ENCODE results near the gene ERC2.

Gene ERC2

DNA sequence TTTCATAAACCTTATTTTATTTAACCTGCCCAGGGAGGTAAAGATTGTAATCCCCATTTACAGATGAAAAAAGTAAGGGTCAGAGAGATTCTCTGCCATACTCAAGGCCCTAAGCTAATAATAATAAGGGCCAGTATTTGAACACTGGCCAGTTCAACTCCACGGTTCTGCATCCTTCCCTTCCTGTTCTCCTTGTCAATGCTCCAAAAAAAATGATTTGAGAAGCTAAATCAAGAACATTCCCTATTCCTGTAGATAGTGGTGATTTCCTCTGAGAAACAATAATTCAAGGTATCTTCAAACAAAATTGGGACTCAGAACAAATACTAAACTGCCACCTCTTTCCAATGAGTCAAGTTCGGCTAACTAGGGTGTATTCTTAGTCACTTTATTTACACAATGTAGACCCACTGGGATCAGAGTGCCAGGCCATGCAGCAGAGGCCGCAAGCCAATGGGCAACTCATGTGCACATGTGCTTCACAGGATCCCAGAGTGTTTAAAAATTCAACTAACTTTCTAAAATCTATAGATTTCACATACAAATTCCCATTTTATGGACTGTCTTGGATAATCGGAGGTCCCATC, 521.6 kb downstream of the ERC2 start:
- in situ Hi-C loops (cut with MboI; ENCODE audit: low sequenced_read_pairs) = no loop called here

DNA sequence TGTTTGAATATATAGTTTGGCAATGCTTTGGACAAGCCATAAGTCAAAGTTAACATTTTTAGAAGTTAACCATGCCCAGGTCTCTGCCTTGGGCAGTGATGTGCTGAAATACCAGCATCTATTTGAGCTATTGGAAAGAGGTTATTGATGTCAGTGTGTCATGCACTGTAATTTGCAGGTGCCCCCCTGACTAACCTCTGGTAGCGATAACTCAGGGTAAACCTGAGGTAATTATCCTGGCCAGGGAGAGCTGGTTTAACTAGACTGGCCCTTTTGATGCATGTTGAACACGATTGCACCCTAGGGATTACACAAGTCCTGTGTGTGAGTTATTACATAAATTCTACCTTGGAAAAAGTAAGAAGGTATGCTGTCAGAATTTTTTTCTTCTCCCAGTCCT, 525.4 kb downstream of the ERC2 start:
- in situ Hi-C loops (cut with MboI; ENCODE audit: low sequenced_read_pairs) = no loop called here

DNA sequence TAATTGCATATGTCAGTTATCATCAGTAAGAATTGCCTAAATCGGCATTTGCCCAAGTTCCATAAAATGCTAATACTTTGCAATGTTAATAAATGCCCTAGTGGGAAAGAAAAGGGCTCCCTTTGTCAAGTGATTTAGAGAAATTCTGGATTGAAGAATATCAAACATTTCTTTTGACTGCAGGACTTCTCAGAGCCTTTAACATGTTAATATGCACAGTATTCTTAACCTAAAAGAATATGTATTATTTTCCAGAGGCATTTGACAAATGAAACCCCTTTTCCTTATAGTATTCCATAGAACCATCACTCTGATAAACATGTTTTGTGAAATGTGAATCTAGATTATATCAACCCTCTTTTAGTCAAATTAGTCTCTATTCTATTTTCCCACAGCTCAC, 529.0 kb downstream of the ERC2 start:
- in situ Hi-C loops (cut with MboI; ENCODE audit: low sequenced_read_pairs) = no loop called here

DNA sequence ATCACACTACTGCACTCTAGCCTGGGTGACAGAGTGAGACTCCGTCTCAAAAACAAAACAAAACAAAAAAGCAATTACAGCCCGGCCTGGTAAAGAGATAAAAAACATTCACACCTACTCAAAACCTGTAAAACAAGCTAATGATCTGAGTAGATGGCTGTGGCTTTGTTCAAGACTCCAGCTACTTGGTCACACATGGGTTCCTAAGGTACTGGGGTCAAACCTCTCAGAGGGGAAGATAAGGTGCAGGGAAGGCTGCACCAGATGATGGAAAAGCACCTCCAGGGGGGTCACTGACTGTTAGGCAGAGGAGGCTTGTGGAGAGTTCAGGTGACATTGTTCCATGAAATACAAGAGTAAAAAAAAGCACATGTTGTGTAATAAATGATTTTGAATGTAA, 531.0 kb downstream of the ERC2 start:
- in situ Hi-C loops (cut with MboI; ENCODE audit: low sequenced_read_pairs) = no loop called here

DNA sequence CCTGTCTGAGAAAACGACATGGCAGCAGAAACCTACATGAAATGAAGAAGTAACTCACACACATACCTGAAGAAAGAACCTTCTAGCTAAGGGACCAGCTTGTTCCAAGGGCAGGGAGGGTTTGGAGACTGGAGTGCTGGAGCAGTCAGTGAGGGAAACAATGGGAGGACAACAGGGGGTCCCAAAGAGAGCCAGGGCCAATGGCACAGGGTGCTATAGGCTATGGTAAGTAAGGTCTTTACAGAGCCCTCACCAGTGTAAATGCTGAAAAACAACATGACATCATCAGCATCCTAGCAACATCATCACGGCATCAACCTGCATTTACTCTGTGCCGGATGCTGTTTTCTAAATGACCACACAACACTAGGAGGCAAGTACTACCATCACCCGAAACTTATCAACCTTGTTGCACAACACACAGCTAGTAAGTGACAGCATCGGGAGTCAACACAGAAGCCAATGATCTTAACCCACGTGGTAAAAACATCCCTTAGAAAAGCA, 531.7 kb downstream of the ERC2 start:
- in situ Hi-C loops (cut with MboI; ENCODE audit: low sequenced_read_pairs) = no loop called here

DNA sequence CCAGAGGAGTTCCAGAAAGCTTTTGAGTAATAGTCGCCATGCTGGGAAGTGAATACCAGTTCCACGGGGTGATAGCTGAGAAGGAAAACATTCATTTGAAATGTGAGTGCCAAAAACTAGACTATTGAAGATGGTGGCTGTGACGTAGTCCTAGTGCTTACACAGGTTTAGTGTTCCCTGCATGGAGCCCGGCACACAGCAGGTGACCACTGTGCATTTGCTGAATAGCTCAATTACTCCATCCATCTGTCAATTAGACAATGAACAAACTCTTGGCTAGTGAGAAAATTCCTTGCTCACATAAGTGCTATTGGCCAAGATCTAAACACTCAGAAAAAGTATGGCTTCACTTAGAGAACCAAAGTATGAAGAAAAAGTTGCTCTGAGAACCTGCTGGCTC, 533.0 kb downstream of the ERC2 start:
- in situ Hi-C loops (cut with MboI; ENCODE audit: low sequenced_read_pairs) = no loop called here

DNA sequence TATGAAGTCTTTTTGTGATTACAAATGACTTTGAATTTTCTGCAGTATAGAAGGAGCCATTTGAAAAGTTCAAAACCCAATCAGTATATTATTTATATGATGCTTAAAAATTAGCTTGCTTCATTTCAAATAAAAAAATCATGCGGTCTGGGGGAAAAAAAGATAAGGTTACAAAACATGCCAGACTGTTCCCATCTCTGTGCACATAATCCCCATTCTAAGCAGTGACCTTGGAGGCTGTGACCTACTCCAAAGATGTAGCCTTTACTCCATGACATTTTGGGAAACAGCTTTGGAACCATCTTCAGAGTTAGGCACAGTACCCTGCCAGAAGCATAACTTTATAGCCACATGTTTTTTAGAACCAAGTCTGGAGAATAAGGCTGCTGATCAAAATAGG, 533.5 kb downstream of the ERC2 start:
- in situ Hi-C loops (cut with MboI; ENCODE audit: low sequenced_read_pairs) = no loop called here

DNA sequence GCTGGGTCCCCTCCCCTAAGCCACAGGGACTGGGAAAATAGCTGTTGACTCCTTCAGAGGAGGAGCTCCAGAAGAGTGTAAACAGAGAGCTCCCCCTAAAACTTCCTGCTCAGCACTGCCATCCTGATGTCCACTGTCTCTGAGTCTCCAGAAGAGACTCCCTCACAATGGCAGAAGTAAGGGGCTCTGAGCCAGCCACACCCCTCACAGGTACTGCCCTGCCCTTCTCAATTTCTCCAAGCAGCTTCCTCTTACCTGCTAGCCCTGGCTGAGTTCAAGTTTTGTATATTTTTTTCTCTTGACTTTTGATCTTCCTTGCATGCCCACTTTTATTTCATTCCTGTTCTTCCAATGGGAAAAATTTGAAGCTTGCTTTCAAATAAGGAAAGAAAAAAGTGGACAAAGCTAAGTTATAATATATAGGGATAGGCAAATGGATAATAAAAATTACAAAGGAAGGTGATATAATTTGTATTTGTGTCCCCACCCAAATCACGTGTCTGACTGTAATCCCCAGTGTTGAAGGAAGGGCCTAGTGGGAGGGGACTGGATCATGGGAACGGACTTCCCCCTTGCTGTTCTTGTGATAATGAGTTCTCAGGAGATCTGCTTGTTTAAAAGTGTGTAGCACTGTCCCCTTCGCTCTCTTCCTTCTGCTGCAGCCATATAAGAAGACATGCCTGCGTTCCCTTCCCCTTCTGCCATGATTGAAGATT, 539.0 kb downstream of the ERC2 start:
- in situ Hi-C loops (cut with MboI; ENCODE audit: low sequenced_read_pairs) = no loop called here

DNA sequence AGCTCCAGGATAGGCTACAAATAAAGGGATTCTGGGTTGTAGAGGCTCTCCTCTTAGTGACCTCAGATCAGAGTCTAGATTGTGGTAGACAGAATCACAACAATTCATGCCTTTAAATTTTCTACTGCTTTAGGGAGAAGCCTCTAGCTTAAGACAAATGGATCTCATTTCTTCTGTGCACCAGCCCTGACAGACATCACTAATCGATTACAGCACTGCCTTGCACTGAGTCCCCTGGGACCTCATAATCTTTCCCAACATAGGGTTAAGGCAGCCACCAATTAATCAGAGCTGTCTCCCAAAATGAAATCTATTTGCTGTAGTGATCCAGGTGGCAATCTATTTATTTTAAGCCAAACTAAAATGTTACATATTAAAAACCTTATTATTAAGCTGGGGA, 544.6 kb downstream of the ERC2 start:
- in situ Hi-C loops (cut with MboI; ENCODE audit: low sequenced_read_pairs) = no loop called here

DNA sequence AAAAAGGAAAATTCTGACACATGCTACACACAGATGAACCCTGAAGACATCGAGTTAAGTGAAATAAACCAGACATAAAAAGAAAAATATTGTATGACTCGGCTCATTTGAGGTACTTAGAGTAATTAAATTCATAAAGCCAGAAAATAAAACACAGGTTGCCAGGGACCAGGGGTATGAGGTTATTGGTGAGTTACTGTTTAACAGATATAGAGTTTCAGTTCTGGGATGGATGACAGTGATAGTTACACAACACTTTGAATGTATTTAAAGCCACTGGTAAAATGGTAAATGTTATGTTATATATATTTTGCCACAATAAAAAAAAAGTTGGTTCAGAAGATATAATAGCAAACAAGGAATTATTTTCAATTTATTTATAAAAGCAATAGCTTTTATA, 545.1 kb downstream of the ERC2 start:
- in situ Hi-C loops (cut with MboI; ENCODE audit: low sequenced_read_pairs) = no loop called here

DNA sequence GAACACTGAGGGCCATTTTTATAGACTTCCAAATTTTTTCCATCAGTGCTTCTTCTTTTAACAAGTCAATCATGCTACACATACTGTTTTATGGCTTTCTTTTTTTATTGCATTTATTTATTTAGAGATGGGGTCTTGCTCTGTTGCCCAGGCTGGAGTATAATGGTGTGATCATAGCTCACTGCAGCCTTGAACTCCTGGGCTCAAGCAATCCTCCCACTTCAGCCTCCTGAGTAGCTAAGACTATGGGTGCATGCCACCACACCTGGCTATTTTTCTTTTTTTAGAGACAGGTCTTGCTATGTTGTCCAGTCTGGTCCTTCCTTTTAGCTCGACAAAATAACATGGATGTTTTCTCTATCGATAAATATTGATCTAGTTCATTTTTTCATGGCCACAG, 555.4 kb downstream of the ERC2 start:
- in situ Hi-C loops (cut with MboI; ENCODE audit: low sequenced_read_pairs) = no loop called here

DNA sequence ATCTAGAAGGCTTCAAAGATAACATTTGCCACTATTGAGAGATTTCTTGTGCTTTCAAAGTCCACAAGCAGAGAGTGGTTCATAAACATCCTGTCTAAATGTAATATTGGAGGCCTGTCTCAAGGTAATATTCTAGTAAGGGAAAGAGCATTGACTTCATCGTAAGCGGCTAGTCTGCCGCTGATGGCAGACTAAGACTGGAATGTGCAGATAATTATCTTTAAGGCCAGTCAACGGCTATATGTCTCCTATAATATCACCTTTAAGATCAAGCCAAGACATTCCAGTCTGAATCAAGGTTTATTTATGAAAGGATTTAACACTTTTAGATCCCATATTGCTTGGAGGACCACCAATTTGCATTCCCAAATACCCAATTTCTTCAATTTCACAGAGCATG, 557.0 kb downstream of the ERC2 start:
- in situ Hi-C loops (cut with MboI; ENCODE audit: low sequenced_read_pairs) = no loop called here

DNA sequence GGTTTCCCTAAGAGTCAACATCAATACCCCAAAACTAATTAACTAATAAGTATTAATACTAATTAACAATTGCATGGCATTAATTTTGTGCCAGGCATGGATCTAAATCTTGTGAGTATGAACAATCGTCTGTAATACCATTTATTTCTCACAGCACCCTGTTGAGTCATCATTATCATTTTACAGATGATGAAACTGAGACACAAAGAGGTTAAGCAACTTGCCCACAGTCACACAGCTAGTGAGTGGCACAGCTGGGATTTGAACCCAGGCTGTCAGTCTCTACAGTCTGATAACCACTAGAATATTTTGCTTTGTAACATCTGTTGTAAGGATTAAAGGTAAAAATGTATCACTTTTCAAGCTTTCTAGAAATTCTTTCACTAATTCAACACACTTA, 557.7 kb downstream of the ERC2 start:
- in situ Hi-C loops (cut with MboI; ENCODE audit: low sequenced_read_pairs) = no loop called here

DNA sequence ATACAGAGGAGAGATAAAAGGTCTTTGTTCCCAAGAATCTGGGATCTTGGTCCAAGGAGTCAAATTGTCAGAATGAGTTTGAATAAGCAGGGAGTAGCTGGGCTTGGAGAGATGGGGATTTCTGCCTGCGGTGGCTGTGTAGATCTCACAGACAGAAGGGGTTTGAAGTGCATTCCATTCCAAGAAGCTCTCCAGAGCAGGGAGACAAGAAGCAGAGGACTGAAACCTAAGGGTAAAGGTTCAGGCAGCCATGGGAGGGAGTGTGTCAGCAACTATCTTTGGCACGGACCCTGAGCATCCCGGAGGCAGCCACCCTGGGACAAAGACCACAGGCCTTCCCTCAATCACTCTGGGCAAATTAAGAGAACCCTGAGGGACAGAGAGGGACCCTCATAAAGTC, 558.9 kb downstream of the ERC2 start:
- in situ Hi-C loops (cut with MboI; ENCODE audit: low sequenced_read_pairs) = no loop called here

DNA sequence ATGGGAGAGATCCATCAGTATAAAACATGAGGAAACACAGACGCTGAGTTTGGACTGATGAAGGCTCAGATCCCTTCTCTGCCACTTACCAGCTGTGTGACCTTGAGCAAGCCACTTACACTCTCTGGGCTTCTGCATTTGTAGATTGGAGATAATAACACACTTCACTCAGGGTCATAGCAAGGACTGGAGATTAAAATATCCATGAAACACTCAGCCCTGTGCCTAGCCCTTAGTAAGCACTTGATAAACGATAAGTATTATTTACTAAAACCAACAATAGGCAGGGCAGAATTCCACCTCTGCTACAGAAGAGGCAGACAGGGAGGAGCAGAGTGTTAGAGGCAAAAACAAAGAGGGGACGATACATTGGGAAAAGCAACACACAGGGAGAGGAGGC, 560.7 kb downstream of the ERC2 start:
- in situ Hi-C loops (cut with MboI; ENCODE audit: low sequenced_read_pairs) = no loop called here

DNA sequence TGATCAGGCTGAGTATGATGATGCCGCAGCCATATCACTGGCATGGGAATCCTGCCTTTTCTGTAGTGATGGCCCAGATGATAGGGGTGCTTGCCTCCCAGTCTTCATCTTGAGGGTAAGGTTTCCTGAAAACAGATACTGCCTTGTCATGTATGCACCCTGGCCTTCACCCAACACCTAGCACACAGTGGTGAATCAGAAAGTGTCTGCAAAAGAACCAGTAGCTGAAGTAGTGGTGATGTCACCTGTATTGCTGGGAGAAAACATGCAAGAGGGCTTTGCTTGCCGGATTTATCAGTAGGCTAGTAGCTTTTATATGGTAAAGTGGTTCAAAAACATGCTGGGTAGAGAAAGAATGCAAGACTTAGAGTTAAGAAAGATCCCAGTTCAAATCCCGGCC, 561.4 kb downstream of the ERC2 start:
- in situ Hi-C loops (cut with MboI; ENCODE audit: low sequenced_read_pairs) = no loop called here

DNA sequence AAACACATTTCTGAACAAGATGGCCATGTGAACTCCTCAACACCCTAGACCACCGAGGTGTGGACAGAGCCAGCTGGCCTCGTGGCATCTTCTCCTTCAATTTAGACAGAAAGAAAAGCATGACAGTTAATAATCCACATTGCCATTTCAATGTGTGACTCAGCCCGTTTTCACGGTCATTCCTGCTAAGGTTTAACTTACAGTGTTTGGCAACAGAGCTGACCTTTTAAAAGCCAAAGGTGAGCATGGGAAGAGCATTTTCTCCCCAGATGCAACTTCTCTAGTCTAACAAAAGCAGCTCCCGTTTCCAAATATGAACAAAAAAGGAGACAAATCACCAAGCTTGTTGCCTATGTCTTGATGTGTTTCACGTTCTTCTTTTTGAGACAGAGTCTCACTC, 563.6 kb downstream of the ERC2 start:
- in situ Hi-C loops (cut with MboI; ENCODE audit: low sequenced_read_pairs) = no loop called here

DNA sequence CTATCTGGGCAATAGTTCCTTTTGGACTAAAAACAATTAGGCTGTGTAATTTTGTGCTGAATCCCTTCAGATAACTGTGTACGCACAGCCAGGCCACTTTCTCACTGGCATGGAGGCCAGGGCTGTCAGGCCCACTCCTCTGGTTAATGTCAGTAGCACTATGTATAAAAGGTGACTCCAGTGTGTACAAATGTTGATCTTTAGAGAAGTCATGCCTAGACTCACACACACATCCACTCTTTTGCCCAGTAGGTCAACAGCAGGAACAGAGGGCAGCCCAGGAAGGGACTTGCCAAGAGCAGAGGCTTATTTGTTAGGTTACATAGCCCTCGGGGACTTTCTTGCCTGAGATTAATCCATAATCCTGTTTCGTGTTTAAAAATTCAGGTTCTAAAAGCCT, 564.6 kb downstream of the ERC2 start:
- in situ Hi-C loops (cut with MboI; ENCODE audit: low sequenced_read_pairs) = no loop called here

DNA sequence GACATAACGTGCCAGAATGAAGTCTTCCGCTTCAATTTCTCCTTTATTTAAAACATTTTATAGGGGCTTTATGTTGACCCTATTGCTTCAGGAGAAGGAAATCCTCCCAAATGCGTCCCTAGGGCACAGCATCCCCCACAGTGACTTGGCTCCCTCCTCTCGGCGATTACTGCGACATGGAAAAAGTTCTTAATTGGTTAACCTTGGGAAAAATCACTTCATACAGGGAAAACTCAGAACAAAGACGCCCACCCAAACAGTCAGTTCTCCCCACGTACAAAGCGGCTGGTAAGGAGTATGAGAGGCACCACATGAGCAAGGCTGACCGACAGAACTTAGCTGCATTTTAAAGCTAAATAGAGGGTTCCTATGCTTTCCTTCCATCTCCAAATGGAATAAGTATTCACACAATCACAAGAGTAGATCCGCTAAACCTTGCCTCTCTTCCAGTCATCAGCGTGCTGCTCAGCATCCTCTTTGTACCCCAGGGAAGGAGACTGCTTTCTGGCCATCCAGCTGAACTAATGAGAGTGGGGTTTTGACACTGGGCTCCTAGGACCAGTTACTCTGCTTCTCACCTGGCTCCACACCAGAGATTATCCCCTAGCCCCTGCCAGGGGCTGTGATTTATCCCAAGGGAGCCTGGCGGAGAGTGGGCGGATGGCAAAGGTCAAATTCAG, 565.9 kb downstream of the ERC2 start:
- in situ Hi-C loops (cut with MboI; ENCODE audit: low sequenced_read_pairs) = no loop called here

DNA sequence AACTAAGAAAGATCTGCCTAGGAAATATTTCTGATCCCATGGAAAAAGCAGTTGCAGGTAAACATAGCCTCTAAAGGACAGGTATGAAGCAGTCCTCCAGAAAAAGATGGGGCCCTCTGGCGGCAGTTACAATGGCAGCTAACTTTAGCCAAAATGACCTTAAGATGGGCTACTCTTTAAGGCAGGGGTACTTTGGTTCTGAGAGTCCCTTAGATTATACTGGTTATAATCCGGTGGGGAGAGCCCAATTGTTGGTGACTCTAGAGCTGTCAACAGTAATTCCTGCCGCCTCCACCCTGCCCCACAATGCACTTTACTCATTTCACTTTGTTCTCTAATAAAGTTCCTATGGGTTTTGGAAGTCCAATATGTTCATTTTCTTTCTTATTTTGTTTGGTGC, 568.4 kb downstream of the ERC2 start:
- in situ Hi-C loops (cut with MboI; ENCODE audit: low sequenced_read_pairs) = no loop called here

DNA sequence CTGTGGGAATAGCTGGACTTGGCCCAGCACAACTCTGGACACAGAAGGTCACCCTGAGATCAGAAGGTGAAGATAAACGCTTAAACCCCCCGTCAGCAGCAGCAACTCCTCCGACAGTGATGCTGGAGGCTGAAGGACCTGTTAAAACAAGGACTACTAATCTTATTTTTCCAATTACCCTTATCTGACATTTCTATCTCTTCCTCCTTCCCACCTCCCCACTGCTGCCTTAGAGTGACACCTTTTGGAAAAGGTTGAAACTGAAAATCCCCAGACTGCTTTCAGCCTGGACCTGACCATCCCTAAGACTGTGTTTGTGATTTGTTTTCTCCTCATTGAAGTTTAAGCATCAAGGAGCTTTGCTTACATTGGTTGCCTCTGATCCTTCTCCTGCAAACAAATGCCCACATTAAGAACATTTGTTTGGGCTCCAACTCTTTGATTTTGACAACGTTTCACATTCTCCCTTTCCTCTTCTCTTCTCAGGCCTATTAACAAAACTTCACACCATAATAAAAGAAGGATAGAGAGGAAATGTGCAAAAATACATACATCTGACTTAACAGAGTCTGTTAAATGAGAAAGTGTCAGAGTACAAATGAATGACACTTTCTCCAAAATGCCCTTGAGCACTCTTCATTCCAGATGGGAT, 570.6 kb downstream of the ERC2 start:
- in situ Hi-C loops (cut with MboI; ENCODE audit: low sequenced_read_pairs) = no loop called here
